Subcutaneous abdominal adipose tissue (tissue), 5 donors: ENCODE results near the gene HAUS1.
A peak's percentile ranks its signal among the peaks of the same experiment; 100 is the strongest.
"Not testable (repeated sequence)": the region's sequence is repeated elsewhere in the genome, so short reads cannot be mapped to it uniquely, and the experiment has no call there.

Experiments
- H3K27ac ChIP-seq: one replicate; pipeline ENCODE4 v1.7.0; 2013; ENCODE audit warnings: low read depth, mild to moderate bottlenecking, inconsistent platforms, low read length, moderate library complexity
- H3K27me3 ChIP-seq, 5 donors: one replicate each; pipeline ENCODE4 v1.7.0; 2013; ENCODE audit warnings: low read length in 5 of 5, inconsistent platforms in 1 of 5; ENCODE audit not compliant: control insufficient read depth in 5 of 5, insufficient read depth in 4 of 5
- H3K36me3 ChIP-seq, 5 donors: one replicate each; pipeline ENCODE4 v1.7.0; 2013; ENCODE audit warnings: low read length in 5 of 5; ENCODE audit not compliant: control insufficient read depth in 5 of 5, insufficient read depth in 5 of 5
- H3K4me1 ChIP-seq, 5 donors: one replicate each; pipeline ENCODE4 v1.7.0; 2013; ENCODE audit warnings: low read length in 5 of 5, mild to moderate bottlenecking in 3 of 5, moderate library complexity in 1 of 5; ENCODE audit not compliant: control insufficient read depth in 5 of 5, insufficient read depth in 5 of 5
- H3K4me3 ChIP-seq, 5 donors: one replicate each; pipeline ENCODE4 v1.7.0; 2013; ENCODE audit warnings: low read length in 5 of 5, low read depth in 1 of 5
- H3K9ac ChIP-seq, 5 donors: one replicate each; pipeline ENCODE4 v1.7.0; 2013; ENCODE audit warnings: low read length in 5 of 5, mild to moderate bottlenecking in 4 of 5, moderate library complexity in 3 of 5
- H3K9me3 ChIP-seq, 5 donors: one replicate each; pipeline ENCODE4 v1.7.0; 2013; ENCODE audit warnings: low read length in 5 of 5; ENCODE audit not compliant: control insufficient read depth in 5 of 5
- donor health status: healthy.
- donor health status: healthy.
- donor health status: healthy.
- donor health status: healthy.
- donor health status: healthy.

Gene HAUS1

GRCh38 chr18:46163941-46164499 is 59.8 kb downstream of the HAUS1 start:
- Histone ChIP-seq H3K27ac (no peak overlapping the region), H3K4me3 (no peak overlapping the region), H3K9me3 (no peaks in the 10 kb centered on the region), H3K36me3 (no peaks in the 10 kb centered on the region), H3K27me3 (no peaks in the 10 kb centered on the region), H3K9ac (no peak overlapping the region), H3K4me1 (peaks cover 0 to 6% (median 6%) of the 10 kb centered on the region in 5 donors)

DNA sequence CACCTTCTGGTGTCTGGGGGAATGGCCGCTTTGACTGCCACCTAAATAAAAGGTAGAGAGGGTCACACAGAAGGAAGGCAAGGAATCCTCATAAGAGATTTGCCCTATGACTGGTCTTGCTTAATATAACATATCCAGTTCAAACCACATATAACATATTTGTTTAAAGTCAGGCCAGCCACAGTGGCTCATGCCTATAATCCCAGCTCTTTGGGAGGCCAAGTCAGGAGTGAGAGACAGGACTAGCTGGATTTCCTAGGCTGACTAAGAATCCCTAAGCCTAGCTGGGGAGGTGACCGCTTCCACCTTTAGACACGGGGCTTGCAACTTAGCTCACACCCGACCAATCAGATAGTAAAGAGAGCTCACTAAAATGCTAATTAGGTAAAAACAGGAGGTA is 60.3 kb downstream of the HAUS1 start:
- not testable (repeated sequence) for H3K4me1 ChIP-seq, H3K9me3 ChIP-seq

DNA sequence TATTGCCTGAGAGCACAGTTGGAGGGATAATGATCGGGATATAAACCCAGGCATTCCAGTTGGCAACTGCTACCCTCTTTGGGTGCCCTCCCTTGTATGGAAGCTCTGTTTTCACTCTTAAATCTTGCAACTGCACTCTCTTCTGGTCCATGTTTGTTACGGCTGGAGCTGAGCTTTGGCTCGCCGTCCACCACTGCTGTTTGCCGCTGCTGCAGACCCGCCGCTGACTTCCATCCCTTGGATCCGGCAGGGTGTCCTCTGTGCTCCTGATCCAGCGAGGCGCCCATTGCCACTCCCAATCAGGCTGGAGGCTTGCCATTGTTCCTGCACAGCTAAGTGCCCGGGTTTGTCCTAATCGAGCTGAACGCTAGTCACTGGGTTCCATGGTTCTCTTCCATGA is 60.7 kb downstream of the HAUS1 start:
- Histone ChIP-seq H3K9me3 (no peaks in the 10 kb centered on the region), H3K27ac (no peak overlapping the region), H3K27me3 (no peaks in the 10 kb centered on the region), H3K9ac (no peak overlapping the region), H3K4me1 (peaks cover 0 to 13% (median 6%) of the 10 kb centered on the region in 5 donors), H3K4me3 (no peak overlapping the region), H3K36me3 (no peaks in the 10 kb centered on the region)

More for the DNA sequence above, 60.3 kb downstream of the HAUS1 start:
- H3K27ac ChIP-seq, H3K9ac ChIP-seq, H3K4me3 ChIP-seq, H3K27me3 ChIP-seq, H3K36me3 ChIP-seq: not testable (repeated sequence)

- no peak overlapping the region for H3K4me3 ChIP-seq
- H3K27ac ChIP-seq = no peak overlapping the region
- peaks cover 0 to 13% (median 6%) of the 10 kb centered on the region in 5 donors for H3K4me1 ChIP-seq
- no peaks in the 10 kb centered on the region for H3K27me3 ChIP-seq
- no peaks in the 10 kb centered on the region for H3K9me3 ChIP-seq
- no peaks in the 10 kb centered on the region for H3K36me3 ChIP-seq
- H3K9ac ChIP-seq = no peak overlapping the region
Observed at GRCh38 chr18:46166261-46166970, 62.2 kb downstream of the HAUS1 start.

DNA sequence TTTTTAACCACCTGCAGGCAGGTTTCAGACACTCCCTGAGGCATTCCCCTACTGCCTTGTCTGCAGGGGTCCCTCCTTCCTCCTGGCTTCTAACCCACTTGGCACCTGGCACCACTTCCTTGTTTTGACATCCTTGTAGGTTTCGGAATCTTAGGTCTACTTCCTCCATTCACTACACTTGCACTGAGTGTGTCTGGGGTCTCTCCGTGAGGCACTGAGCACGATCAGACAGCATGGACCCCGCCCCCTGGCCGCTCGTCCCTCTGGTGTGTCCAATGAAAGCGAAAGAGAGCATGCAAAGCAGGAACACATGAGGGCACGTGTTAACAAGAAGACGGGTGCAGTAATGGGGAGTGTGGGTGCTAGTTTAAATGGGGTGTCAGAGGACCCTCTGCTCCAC is 63.8 kb downstream of the HAUS1 start:
- H3K27ac ChIP-seq = no peak overlapping the region
- H3K4me3 ChIP-seq = peak overlapping the region in 3 of 5 donors; percentile 35 to 52 (median 44)
- H3K9ac ChIP-seq = no peak overlapping the region
- no peaks in the 10 kb centered on the region for H3K36me3 ChIP-seq
- H3K4me1 ChIP-seq = peaks cover 2 to 16% (median 8%) of the 10 kb centered on the region in 5 donors
- no peaks in the 10 kb centered on the region for H3K27me3 ChIP-seq
- H3K9me3 ChIP-seq = no peaks in the 10 kb centered on the region

- Histone ChIP-seq H3K27me3 (no peaks in the 10 kb centered on the region), H3K9ac (no peak overlapping the region), H3K4me3 (no peak overlapping the region), H3K4me1 (peaks cover 2 to 19% (median 11%) of the 10 kb centered on the region in 5 donors), H3K27ac (no peak overlapping the region), H3K9me3 (no peaks in the 10 kb centered on the region), H3K36me3 (no peaks in the 10 kb centered on the region)
Observed at GRCh38 chr18:46169464-46169941, 65.3 kb downstream of the HAUS1 start.

GRCh38 chr18:46171331-46171730 is 67.1 kb downstream of the HAUS1 start:
- H3K36me3 ChIP-seq = no peaks in the 10 kb centered on the region
- H3K9me3 ChIP-seq = no peaks in the 10 kb centered on the region
- H3K4me3 ChIP-seq = no peak overlapping the region
- peaks cover 5 to 34% (median 28%) of the 10 kb centered on the region in 5 donors for H3K4me1 ChIP-seq
- H3K27me3 ChIP-seq = no peaks in the 10 kb centered on the region
- no peak overlapping the region for H3K27ac ChIP-seq
- H3K9ac ChIP-seq = peak overlapping the region in 1 of 5 donors; percentile 46

- Histone ChIP-seq H3K4me3 (peak overlapping the region; percentile 78 to 99 (median 84)), H3K9me3 (no peaks in the 10 kb centered on the region), H3K9ac (peak overlapping the region; percentile 66 to 96 (median 93)), H3K27ac (peak overlapping the region; percentile 85), H3K4me1 (peaks cover 3 to 28% (median 28%) of the 10 kb centered on the region in 5 donors), H3K27me3 (no peaks in the 10 kb centered on the region), H3K36me3 (no peaks in the 10 kb centered on the region)
Observed at GRCh38 chr18:46173393-46174341, 69.5 kb downstream of the HAUS1 start.

GRCh38 chr18:46174342-46175041 is 70.3 kb downstream of the HAUS1 start:
- Histone ChIP-seq H3K9me3 (no peaks in the 10 kb centered on the region), H3K4me1 (peaks cover 3 to 28% (median 25%) of the 10 kb centered on the region in 5 donors), H3K36me3 (no peaks in the 10 kb centered on the region), H3K4me3 (peak overlapping the region in 4 of 5 donors; percentile 78 to 97 (median 84)), H3K27ac (peak overlapping the region; percentile 85), H3K9ac (peak overlapping the region; percentile 56 to 96 (median 93)), H3K27me3 (no peaks in the 10 kb centered on the region)
